Spleen (tissue), 11 donors: ENCODE data around the gene CRIP2. TPM values are rescaled to one million over a fixed set of nuclear protein-coding genes. Genes with fewer than 3 reads are reported as not detected.

ENCODE experiments used
- DNase-seq: peaks from one replicate; pipeline ENCODE4 v3.0.0-alpha.2; 2020
- H3K27ac ChIP-seq, 8 donors: fragments of 200-600 bp; sonication (generic) in 7 of 8; 1 replicate in 4 of 8; 2 replicates in 4 of 8; pipeline versions ENCODE4 v1.5.0 to v1.8.0; 2016 to 2021; ENCODE audit warnings: inconsistent platforms in 4 of 8, mild to moderate bottlenecking in 4 of 8, moderate library complexity in 1 of 8
- H3K27me3 ChIP-seq, 7 donors: fragments of 200-600 bp; sonication (generic) in 6 of 7; replicated peaks in 1 of 7; 1 replicate in 4 of 7; 2 replicates in 3 of 7; pipeline versions ENCODE4 v1.5.0 to v1.8.0; 2016 to 2021; ENCODE audit warnings: inconsistent platforms in 3 of 7, mild to moderate bottlenecking in 1 of 7
- H3K36me3 ChIP-seq, 6 donors: fragments of 200-600 bp; sonication (generic) in 5 of 6; 1 replicate in 4 of 6; 2 replicates in 2 of 6; pipeline versions ENCODE4 v1.5.0 to v1.8.0; 2016 to 2021; ENCODE audit warnings: inconsistent platforms in 2 of 6
- H3K4me1 ChIP-seq, 6 donors: fragments of 200-600 bp; sonication (generic) in 5 of 6; 1 replicate in 3 of 6; 2 replicates in 3 of 6; pipeline versions ENCODE4 v1.5.0 to v1.8.0; 2016 to 2021; ENCODE audit warnings: inconsistent platforms in 3 of 6
- H3K4me3 ChIP-seq, 8 donors: fragments of 200-600 bp; sonication (generic) in 7 of 8; 1 replicate in 4 of 8; 2 replicates in 4 of 8; pipeline versions ENCODE4 v1.5.0 to v1.8.0; 2016 to 2021; ENCODE audit warnings: inconsistent platforms in 4 of 8, mild to moderate bottlenecking in 4 of 8, moderate library complexity in 2 of 8
- H3K9me3 ChIP-seq, 8 donors: fragments of 200-600 bp; sonication (generic) in 7 of 8; 1 replicate in 4 of 8; 2 replicates in 4 of 8; pipeline versions ENCODE4 v1.5.0 to v1.8.0; 2016 to 2021; ENCODE audit warnings: inconsistent platforms in 4 of 8
- POLR2A ChIP-seq, 3 donors: fragments of 450-650 bp; IDR thresholded peaks; one replicate each; pipeline ENCODE4 v1.5.1; 2017; ENCODE audit warnings: antibody characterized with exemption in 3 of 3, mild to moderate bottlenecking in 1 of 3
- POLR2AphosphoS5 ChIP-seq, 3 donors: sonication (generic); formaldehyde crosslinking; IDR thresholded peaks; one replicate each; pipeline ENCODE4 v1.5.1; 2017; ENCODE audit warnings: antibody characterized with exemption in 3 of 3
- WGBS, 5 donors: extraction: QIAGEN DNeasy Blood & Tissue Kit in 3 of 5; methylation state at CpG; one replicate each; pipeline versions ENCODE4 v1.1.5 to v1.1.7; 2013 to 2018; 5-methylcytosine and 5-hydroxymethylcytosine counted together
- intact Hi-C: fragments of 100-400 bp; cut with DNase I; formaldehyde crosslinking; loops from one replicate; pipeline ENCODE4 v1.15.0; 2023; ENCODE audit warnings: low total_unique reads
- polyA plus RNA-seq, 3 donors: library from polyadenylated mRNA; stranded (reverse); fragments of 200-250 nt; gene quantifications; one replicate each; pipeline ENCODE4 v1.2.1, GENCODE V29; 2013
- total RNA-seq, 7 donors: library from RNA; depleted of rRNA in 3 of 7; stranded (reverse); fragments of >200 nt in 3 of 7; fragmentation: NEBNext Ultra II Directional in 4 of 7; extraction: Animal tissue kit (Norgen Biotek cat#: 25700) in 4 of 7; gene quantifications; one replicate each; pipeline versions ENCODE4 v1.1.0 to v1.2.1, GENCODE V29; 2016 to 2021
- TF ChIP-seq, protein P1 (sequence below), 11 experiments: fragments of 200-600 bp in 7 of 11; fragments of 450-650 bp in 4 of 11; sonication (generic) in 4 of 11; IDR thresholded peaks in 8 of 11; conservative IDR thresholded peaks in 3 of 11; 1 replicate in 7 of 11; 2 replicates in 4 of 11; pipeline versions ENCODE4 v1.4.0 to v1.8.0; 2016 to 2021; ENCODE audit warnings: antibody characterized with exemption in 11 of 11, inconsistent platforms in 4 of 11, mild to moderate bottlenecking in 1 of 11
- donor health status: healthy with polysubstance abuse.
- donor health status: DM: no; HTN: no; CAD: no; lungs with moderate emphysema.
- donor health status: DM: no; HTN: no; CAD: no.
- donor health status: Bipolar disorder and iron deficiency.
- donor health status: healthy.
- donor health status: DM: no; HTN: no; CAD: no.
- donor health status: DM: yes; HTN: yes; CAD: no.

CRIP2 gene
- total and polyA plus RNA-seq, 10 donors, result 68.6 to 181 (median 111) TPM

GRCh38 chr14:105493921-105494605, 19.4 kb downstream of the CRIP2 start:
- no peak overlapping the region for H3K4me3 ChIP-seq
- TF ChIP-seq, protein P1, sequence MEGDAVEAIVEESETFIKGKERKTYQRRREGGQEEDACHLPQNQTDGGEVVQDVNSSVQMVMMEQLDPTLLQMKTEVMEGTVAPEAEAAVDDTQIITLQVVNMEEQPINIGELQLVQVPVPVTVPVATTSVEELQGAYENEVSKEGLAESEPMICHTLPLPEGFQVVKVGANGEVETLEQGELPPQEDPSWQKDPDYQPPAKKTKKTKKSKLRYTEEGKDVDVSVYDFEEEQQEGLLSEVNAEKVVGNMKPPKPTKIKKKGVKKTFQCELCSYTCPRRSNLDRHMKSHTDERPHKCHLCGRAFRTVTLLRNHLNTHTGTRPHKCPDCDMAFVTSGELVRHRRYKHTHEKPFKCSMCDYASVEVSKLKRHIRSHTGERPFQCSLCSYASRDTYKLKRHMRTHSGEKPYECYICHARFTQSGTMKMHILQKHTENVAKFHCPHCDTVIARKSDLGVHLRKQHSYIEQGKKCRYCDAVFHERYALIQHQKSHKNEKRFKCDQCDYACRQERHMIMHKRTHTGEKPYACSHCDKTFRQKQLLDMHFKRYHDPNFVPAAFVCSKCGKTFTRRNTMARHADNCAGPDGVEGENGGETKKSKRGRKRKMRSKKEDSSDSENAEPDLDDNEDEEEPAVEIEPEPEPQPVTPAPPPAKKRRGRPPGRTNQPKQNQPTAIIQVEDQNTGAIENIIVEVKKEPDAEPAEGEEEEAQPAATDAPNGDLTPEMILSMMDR (IDR thresholded peaks at IDR 0.05 in 8 of 11, conservative IDR thresholded peaks at IDR 0.05 in 3 of 11), result no peak
- TF ChIP-seq POLR2AphosphoS5 (IDR thresholded peaks at IDR 0.05) (no peak), POLR2A (IDR thresholded peaks at IDR 0.05) (no peak)
- peaks cover 0 to 41% (median 0%) of the 10 kb centered on the region in 6 donors for H3K36me3 ChIP-seq
- peak; percentile 70 for DNase-seq
- no peak overlapping the region for H3K27ac ChIP-seq
- intact Hi-C loops, result no loop called here
- 90 to 97% (median 94%) methylated on average over 5 to 16 of the region's 16 CpGs for WGBS, 5 donors
- H3K4me1 ChIP-seq, result peaks cover 5 to 30% (median 23%) of the 10 kb centered on the region in 6 donors
- no peaks in the 10 kb centered on the region for H3K27me3 ChIP-seq
- H3K9me3 ChIP-seq, result no peaks in the 10 kb centered on the region

DNA sequence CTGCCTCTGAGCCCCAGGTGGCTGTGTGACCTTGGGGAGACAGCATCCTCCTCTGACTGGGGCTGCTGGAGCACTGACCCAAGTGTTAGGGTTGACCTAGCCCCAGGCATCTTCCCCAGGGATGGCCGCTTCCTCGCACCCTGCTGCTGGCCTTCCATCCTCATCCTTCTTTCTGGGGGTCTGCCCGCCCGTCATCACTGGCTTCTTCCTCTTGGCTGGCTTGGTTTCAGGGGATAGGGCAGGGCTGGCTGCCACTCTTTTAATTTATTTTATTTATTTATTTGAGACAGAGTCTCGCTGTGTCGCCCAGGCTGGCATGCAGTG, 19.9 kb downstream of the CRIP2 start:
- peaks cover 0 to 25% (median 18%) of the 10 kb centered on the region in 6 donors for H3K4me1 ChIP-seq
- 95 to 98% (median 96%) methylated on average over 6 of the region's 6 CpGs for WGBS, 5 donors
- H3K4me3 ChIP-seq, result no peak overlapping the region
- peaks cover 0 to 43% (median 0%) of the 10 kb centered on the region in 6 donors for H3K36me3 ChIP-seq
- TF ChIP-seq, protein P1 (IDR thresholded peaks at IDR 0.05 in 8 of 11, conservative IDR thresholded peaks at IDR 0.05 in 3 of 11), result no peak
- TF ChIP-seq POLR2A (IDR thresholded peaks at IDR 0.05) (no peak), POLR2AphosphoS5 (IDR thresholded peaks at IDR 0.05) (no peak)
- no peak overlapping the region for H3K27ac ChIP-seq
- H3K27me3 ChIP-seq, result no peaks in the 10 kb centered on the region
- no peaks in the 10 kb centered on the region for H3K9me3 ChIP-seq
- no peak for DNase-seq
- intact Hi-C loops, result no loop called here

DNA sequence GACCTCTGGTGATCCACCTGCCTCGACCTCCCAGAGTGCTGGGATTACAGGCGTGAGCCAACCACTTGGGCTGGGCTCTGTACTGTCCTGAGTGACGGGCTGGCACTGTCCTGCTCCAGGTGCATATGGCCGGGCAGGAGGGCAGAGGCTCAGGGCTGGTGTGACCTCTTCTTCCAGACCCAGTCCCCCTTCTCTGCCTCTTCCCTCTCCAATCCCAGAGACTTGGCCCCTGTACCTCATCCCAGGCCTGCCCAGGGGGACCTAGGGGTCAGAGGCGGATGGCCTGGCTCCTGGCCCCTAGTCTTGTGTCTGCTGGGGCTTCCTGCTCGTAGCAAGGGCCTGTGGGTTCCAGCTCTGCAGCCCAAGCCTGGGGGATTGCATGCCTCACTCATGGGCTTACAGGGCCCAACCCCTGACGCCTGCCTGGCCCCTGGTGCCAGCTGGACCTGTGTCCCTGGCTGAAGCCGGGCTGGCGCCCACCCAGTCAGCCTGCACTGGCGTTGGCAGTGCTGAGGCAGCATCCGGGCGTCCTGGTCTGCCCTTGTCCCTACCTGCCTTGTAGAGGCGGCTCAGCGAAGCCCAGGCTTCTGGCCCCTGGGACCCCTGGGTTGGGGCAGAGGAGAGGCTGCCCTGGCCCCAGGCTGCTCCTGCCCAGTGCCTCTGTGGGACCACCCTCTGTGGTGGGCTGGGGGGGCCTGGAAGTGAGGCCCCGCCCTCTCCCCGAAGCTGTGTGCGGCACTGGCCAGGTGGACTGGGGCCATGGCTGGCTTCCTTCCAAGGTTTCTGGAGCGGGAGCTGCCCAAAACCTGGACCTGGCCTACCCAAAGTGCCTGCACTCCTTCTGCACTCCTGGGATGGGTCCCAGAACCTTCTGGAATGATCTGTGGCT, 20.7 kb downstream of the CRIP2 start:
- DNase-seq, result peak; percentile 79
- WGBS, 5 donors, result 91 to 99% (median 94%) methylated on average over 7 to 18 of the region's 18 CpGs
- Histone ChIP-seq H3K27ac (no peak overlapping the region), H3K9me3 (no peaks in the 10 kb centered on the region), H3K4me3 (no peak overlapping the region), H3K36me3 (peaks cover 0 to 43% (median 0%) of the 10 kb centered on the region in 6 donors), H3K4me1 (peaks cover 0 to 17% (median 11%) of the 10 kb centered on the region in 6 donors), H3K27me3 (no peaks in the 10 kb centered on the region)
- intact Hi-C loops, result no loop called here
- no peak for TF ChIP-seq POLR2AphosphoS5 (IDR thresholded peaks at IDR 0.05)
- no peak for TF ChIP-seq POLR2A (IDR thresholded peaks at IDR 0.05)
- TF ChIP-seq, protein P1 (IDR thresholded peaks at IDR 0.05 in 8 of 11, conservative IDR thresholded peaks at IDR 0.05 in 3 of 11), result no peak
